HPDE6-E6E7 (cell line): ENCODE results near the gene HPF1.
"Not testable (repeated sequence)": the region's sequence is repeated elsewhere in the genome, so short reads cannot be mapped to it uniquely, and the experiment has no call there.

Source experiments
- DNase-seq: peaks from one replicate; pipeline ENCODE4 v3.0.0; 2011; ENCODE audit warnings: missing footprints; ENCODE audit errors: extremely low spot score

HPF1 gene

GRCh38 chr4:169741569-169741968 lies 16.2 kb downstream of the HPF1 start:
- DNase-seq: no peak

GRCh38 chr4:169738604-169739003 lies 19.1 kb downstream of the HPF1 start:
- DNase-seq: not testable (repeated sequence)

DNA sequence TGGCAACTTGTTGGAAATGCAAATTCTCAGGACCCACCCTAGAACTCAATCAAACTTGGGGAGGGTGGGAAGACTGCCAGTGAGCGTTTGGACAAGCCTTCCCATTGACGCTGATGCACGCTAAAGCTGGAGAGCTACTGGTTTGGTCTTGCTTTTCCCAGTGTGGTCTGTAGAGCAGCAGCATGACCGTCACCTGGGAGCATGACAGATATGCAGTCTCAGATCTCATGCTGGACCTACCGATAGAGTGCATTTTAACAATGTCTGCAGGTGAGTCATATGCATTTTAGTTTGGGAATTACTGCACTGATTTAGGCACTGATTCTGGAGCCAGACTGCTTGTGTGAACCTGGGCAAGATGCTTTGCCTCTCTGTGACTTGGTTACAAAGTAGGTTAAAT lies 27.2 kb downstream of the HPF1 start:
- DNase-seq: no peak

DNA sequence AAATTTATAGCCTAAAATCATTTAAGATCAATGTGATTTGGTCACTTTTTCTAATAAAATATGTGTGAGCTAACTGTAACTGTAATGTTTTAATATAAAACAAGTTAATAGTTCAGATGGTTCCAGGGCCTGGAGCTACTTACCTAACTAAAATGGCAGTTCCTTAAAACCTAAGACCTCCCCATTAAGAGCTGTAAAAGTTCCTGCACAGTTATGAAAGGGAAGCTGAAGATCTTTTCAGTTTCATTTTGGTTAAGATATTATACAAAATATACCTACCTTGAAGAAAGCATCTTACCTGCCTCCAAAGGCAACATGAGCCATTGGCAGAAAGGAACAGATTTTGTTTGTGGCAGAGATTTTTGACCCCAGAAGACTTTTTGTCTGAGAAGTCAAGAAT lies 30.1 kb downstream of the HPF1 start:
- no peak for DNase-seq

GRCh38 chr4:169724260-169724659 lies 33.5 kb downstream of the HPF1 start:
- no peak for DNase-seq

- DNase-seq: no peak
Observed at GRCh38 chr4:169723207-169723965, 34.4 kb downstream of the HPF1 start.

DNA sequence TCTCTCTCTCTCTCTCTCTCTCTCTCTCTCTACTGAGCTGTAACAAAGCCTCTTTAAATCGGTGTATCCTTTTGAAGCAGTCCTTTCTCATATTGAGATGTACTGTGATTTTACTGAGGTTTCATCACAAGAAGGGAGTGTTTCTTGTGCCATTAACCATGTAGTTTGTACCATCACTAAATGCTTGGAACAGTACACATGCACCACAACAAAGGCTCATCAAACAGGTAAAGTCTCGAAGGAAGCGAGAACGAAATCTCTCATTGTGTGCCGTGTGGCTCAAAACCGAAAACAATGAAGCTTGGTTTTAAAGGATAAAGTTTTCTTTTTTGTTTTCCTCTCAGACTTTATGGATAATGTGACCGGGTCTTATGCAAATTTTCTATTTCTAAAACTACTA lies 37.2 kb downstream of the HPF1 start:
- DNase-seq: no peak

- no peak for DNase-seq
Observed at GRCh38 chr4:169716677-169717076, 41.1 kb downstream of the HPF1 start.

GRCh38 chr4:169715826-169716225 lies 41.9 kb downstream of the HPF1 start:
- DNase-seq: no peak

- no peak for DNase-seq
Observed at GRCh38 chr4:169707958-169708643, 49.6 kb downstream of the HPF1 start.

DNA sequence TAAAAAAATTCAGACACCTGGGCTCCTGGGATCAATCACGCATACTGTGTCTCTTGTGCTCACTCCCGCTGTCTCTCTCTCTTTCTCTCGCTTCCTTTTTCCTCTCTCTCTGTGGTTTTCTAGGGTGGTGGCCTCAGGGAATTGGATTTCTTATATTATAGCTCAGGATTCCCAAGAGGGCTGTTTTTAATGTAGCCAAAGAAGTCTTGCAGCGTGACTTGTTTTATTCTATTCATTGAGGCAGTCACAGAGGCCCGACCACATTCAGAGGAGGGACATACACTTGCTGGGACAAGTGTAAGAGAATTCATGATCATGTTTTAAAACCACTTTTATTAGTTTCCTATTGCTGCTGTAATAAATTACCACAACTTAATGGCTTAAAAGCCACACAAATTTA lies 59.4 kb downstream of the HPF1 start:
- DNase-seq: no peak

DNA sequence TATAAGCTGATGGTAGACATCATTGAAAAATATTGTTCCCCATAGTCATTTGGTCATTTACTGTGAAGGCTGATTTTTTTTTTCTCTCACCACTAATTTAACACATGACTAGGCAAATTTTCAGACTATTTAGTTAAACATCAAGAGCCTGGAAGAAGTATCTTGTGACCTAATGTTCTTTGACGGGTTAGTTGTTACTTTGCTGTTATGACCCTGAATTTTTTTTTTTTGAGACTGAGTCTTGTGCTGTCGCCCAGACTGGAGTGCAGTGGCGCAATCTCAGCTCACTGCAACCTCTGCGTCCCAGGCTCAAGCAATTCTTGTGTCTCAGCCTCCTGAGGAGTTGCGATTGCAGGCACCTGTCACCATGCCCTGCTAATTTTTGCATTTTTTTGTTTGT lies 67.0 kb downstream of the HPF1 start:
- no peak for DNase-seq

DNA sequence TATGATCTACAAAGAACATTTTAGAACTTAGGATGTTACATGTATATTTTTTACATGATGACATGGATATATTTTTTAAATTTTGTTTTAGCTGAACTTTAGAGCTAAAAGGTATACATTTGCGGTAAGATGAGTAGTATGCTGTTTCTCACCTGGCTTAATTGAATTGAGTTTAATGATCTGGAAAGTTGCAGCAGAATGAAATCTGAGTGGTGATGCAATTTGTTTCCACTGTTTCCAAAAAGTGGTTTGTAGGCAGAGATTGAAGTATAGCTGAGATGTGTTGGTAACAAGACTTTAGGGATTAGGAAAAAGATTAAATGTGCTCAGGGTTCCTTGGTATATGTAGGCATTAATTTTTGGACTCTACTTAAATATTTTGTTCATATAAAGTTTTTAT lies 68.1 kb downstream of the HPF1 start:
- DNase-seq: no peak

- no peak for DNase-seq
Observed at GRCh38 chr4:169682372-169683047, 75.2 kb downstream of the HPF1 start.
